Measurements from ENCODE around the gene CAB39. TPM values are rescaled to one million over a fixed set of nuclear protein-coding genes. Genes with fewer than 3 reads are reported as not detected.

The CAB39 gene
- total RNA-seq, 1 donor from 2014 or later = 78.7 TPM

DNA sequence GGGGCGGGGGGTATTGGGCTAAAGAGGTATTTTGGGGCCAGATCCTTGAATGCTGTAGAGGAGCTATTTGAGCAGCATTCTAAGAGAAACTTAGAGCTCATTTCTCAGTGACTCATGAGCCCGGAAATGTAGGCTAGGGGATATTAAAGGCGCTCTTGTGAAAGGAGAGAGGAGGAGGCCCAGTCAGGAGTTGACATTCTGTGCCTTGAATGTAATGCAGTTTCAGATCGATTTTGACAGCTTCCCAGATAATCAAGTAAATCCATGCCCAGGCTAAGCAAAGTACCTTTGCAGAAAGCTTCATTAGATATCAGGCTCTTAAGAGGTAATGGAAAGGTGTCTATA lies 1.5 kb downstream of the CAB39 start:
- TF ChIP-seq, protein P1, sequence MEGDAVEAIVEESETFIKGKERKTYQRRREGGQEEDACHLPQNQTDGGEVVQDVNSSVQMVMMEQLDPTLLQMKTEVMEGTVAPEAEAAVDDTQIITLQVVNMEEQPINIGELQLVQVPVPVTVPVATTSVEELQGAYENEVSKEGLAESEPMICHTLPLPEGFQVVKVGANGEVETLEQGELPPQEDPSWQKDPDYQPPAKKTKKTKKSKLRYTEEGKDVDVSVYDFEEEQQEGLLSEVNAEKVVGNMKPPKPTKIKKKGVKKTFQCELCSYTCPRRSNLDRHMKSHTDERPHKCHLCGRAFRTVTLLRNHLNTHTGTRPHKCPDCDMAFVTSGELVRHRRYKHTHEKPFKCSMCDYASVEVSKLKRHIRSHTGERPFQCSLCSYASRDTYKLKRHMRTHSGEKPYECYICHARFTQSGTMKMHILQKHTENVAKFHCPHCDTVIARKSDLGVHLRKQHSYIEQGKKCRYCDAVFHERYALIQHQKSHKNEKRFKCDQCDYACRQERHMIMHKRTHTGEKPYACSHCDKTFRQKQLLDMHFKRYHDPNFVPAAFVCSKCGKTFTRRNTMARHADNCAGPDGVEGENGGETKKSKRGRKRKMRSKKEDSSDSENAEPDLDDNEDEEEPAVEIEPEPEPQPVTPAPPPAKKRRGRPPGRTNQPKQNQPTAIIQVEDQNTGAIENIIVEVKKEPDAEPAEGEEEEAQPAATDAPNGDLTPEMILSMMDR (IDR thresholded peaks at IDR 0.05) = no peak
- DNase-seq (no peak), ATAC-seq (peak; percentile 7 to 64)
- Histone ChIP-seq H3K27me3 (ENCODE audit: low read depth) (no peaks in the 10 kb centered on the region), H3K4me3 (peak overlapping the region; percentile 95), H3K9me3 (no peaks in the 10 kb centered on the region), H3K27ac (peak overlapping the region; percentile 97), H3K4me1 (peaks cover 59% of the 10 kb centered on the region), H3K36me3 (no peaks in the 10 kb centered on the region)
- intact Hi-C loops (cut with DNase I) = no loop called here

DNA sequence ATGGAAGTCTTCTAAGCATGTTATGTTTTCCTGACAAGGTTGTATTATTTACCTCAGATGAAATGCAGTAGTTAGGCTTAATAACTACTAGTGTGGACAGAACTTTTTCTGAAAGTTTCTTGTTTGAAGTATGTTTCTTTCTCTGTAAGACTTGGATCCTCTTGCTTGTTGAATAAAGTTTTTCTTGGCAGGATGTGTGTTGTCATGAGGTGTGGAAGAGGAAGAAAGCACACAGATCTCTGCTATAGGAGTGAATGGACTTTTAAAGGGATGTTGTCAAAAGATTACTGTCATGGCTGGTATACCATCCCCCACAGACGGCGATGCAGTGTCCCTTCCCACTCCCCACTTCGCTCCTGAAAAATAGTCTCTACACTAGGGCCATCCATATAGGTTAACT lies 2.6 kb downstream of the CAB39 start:
- TF ChIP-seq, protein P1 (IDR thresholded peaks at IDR 0.05) = no peak

DNA sequence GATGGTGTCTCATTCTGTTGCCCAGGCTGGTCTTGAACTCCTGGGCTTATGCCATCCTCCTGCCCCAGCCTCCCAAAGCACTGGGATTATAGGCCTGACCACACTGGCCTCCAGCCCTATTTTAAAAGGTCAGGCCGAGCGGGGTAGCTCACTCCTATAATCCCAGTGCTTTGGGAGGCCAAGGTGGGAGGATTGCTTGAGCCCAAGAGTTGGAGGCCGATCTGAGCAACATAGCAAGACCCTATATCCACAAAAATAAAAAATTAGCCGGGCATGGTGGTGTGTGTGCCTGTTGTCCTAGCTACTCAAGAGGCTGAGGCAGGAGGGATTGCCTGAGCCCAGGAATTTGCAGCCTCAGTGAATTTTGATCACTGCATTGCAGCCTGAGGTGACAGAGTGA lies 3.9 kb downstream of the CAB39 start:
- no peak overlapping the region for H3K27ac ChIP-seq
- peaks cover 72% of the 10 kb centered on the region for H3K4me1 ChIP-seq
- no peak for ATAC-seq
- no peaks in the 10 kb centered on the region for H3K27me3 ChIP-seq (ENCODE audit: low read depth)
- intact Hi-C loops (cut with DNase I) = no loop called here
- H3K9me3 ChIP-seq = no peaks in the 10 kb centered on the region
- H3K36me3 ChIP-seq = peaks cover 9% of the 10 kb centered on the region
- H3K4me3 ChIP-seq = no peak overlapping the region
- TF ChIP-seq, protein P1 (IDR thresholded peaks at IDR 0.05) = no peak
- no peak for DNase-seq

More for the DNA sequence above, 2.6 kb downstream of the CAB39 start:
- Histone ChIP-seq H3K36me3 (no peaks in the 10 kb centered on the region), H3K27me3 (ENCODE audit: low read depth) (no peaks in the 10 kb centered on the region), H3K27ac (peak overlapping the region; percentile 97), H3K4me3 (peak overlapping the region; percentile 95), H3K4me1 (peaks cover 69% of the 10 kb centered on the region), H3K9me3 (no peaks in the 10 kb centered on the region)
- DNase-seq (no peak), ATAC-seq (no peak)
- intact Hi-C loops (cut with DNase I) = no loop called here

DNA sequence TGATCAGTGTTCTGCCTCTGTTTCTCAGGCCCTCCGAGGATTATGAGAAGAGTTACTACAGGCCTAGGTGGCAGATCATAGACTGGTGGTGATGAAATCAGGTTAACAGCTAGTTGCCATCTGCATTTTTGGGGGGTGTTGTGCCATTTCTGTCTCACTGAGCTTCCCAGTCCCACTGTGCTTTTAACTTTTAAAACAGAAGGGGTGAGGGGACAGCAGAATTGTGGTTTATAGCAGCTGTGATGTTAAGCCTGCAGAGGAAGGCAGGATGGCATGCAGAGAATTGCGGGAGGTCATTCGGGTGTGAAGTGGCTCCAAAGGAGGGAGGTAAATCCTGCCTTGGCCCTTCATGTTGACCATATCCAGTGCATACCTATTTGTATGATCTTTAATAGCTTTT lies 5.0 kb downstream of the CAB39 start:
- H3K36me3 ChIP-seq = peaks cover 9% of the 10 kb centered on the region
- TF ChIP-seq, protein P1 (IDR thresholded peaks at IDR 0.05) = no peak
- intact Hi-C loops (cut with DNase I) = no loop called here
- no peak overlapping the region for H3K27ac ChIP-seq
- no peak overlapping the region for H3K4me3 ChIP-seq
- no peaks in the 10 kb centered on the region for H3K9me3 ChIP-seq
- ATAC-seq = no peak
- H3K4me1 ChIP-seq = peaks cover 75% of the 10 kb centered on the region
- H3K27me3 ChIP-seq (ENCODE audit: low read depth) = no peaks in the 10 kb centered on the region
- no peak for DNase-seq

DNA sequence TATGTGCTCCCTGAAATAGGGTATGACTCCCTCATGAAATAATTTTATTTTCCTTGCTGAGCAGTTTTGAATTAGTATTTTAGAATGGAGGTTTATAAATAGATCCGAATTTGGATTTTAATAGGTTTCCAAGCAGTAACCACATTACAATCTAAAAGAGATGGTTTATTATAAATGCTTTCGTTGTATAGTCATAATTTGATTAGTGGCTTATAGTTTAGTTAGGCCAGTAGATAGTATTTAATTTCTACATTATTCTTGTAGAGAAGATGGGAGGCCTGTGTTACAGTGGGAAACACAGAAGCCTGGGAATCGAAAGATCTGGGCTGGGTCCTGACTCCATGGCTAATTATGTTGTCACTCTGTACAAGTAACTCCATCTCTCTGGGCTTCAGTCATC lies 6.7 kb downstream of the CAB39 start:
- intact Hi-C loops (cut with DNase I) = no loop called here
- H3K4me3 ChIP-seq = no peak overlapping the region
- H3K27ac ChIP-seq = no peak overlapping the region

More for the DNA sequence above, 6.7 kb downstream of the CAB39 start:
- Histone ChIP-seq H3K4me1 (peaks cover 74% of the 10 kb centered on the region), H3K27me3 (ENCODE audit: low read depth) (no peaks in the 10 kb centered on the region), H3K9me3 (no peaks in the 10 kb centered on the region), H3K36me3 (peaks cover 9% of the 10 kb centered on the region)
- TF ChIP-seq, protein P1 (IDR thresholded peaks at IDR 0.05) = no peak
- DNase-seq = no peak
- ATAC-seq = no peak
